Stomach (tissue), 9 donors: ENCODE results near the gene VCL. TPM values are rescaled to one million over a fixed set of nuclear protein-coding genes. Genes with fewer than 3 reads are reported as not detected.

Source experiments
- DNase-seq, 2 donors: peaks; one replicate each; pipeline versions ENCODE4 v3.0.0 to v3.0.0-alpha.2; 2013 to 2019
- H3K27ac ChIP-seq, 5 donors: fragments of 200-600 bp in 4 of 5; sonication (generic) in 4 of 5; one replicate each; pipeline ENCODE4 v1.5.1; 2013 to 2019; ENCODE audit warnings: mild to moderate bottlenecking in 1 of 5, moderate library complexity in 1 of 5
- H3K27me3 ChIP-seq, 3 donors: fragments of 200-600 bp; sonication (generic); one replicate each; pipeline ENCODE4 v1.5.1; 2017 to 2019; ENCODE audit warnings: mixed run types in 1 of 3
- H3K36me3 ChIP-seq, 4 donors: fragments of 200-600 bp; sonication (generic); 1 replicate in 3 of 4; 2 replicates in 1 of 4; pipeline ENCODE4 v1.5.1; 2016 to 2019
- H3K4me1 ChIP-seq, 4 donors: fragments of 200-600 bp; sonication (generic); one replicate each; pipeline ENCODE4 v1.5.1; 2016 to 2019
- H3K4me3 ChIP-seq, 4 donors: fragments of 200-600 bp; sonication (generic) in 3 of 4; one replicate each; pipeline ENCODE4 v1.5.1; 2016 to 2019; ENCODE audit warnings: mild to moderate bottlenecking in 1 of 4
- H3K9me3 ChIP-seq, 4 donors: fragments of 200-600 bp; sonication (generic); one replicate each; pipeline ENCODE4 v1.5.1; 2016 to 2019
- EP300 ChIP-seq: sonication (generic); formaldehyde crosslinking; IDR thresholded peaks from one replicate; pipeline ENCODE4 v1.6.1; 2017; ENCODE audit warnings: antibody characterized with exemption
- POLR2A ChIP-seq, 4 donors: fragments of 450-650 bp; IDR thresholded peaks; one replicate each; pipeline ENCODE4 v1.6.1; 2016; ENCODE audit warnings: antibody characterized with exemption in 4 of 4, control low read depth in 2 of 4, mild to moderate bottlenecking in 1 of 4, moderate library complexity in 1 of 4
- POLR2AphosphoS5 ChIP-seq, 3 donors: sonication (generic); formaldehyde crosslinking; IDR thresholded peaks; one replicate each; pipeline ENCODE4 v1.6.1; 2016; ENCODE audit warnings: antibody characterized with exemption in 3 of 3
- WGBS, 5 donors: extraction: QIAGEN DNeasy Blood & Tissue Kit in 3 of 5; methylation state at CpG; one replicate each; pipeline versions ENCODE4 v1.1.5 to v1.1.7; 2013 to 2018; 5-methylcytosine and 5-hydroxymethylcytosine counted together
- intact Hi-C: fragments of 100-400 bp; cut with DNase I; formaldehyde crosslinking; loops from one replicate; pipeline ENCODE4 v1.15.1; 2023; ENCODE audit warnings: low total_unique reads
- polyA plus RNA-seq, 3 donors: library from polyadenylated mRNA; stranded (reverse); fragments of 200-250 nt; gene quantifications; one replicate each; pipeline ENCODE4 v1.2.3, GENCODE V29; 2013
- total RNA-seq, 5 donors: library from RNA; depleted of rRNA; stranded (reverse); fragments of >200 nt; gene quantifications; one replicate each; pipeline versions ENCODE4 v1.1.0 to v1.2.3, GENCODE V29; 2014 to 2016
- TF ChIP-seq, protein P1 (sequence below), 7 experiments: fragments of 450-650 bp in 4 of 7; fragments of 200-600 bp in 3 of 7; sonication (generic) in 3 of 7; IDR thresholded peaks; one replicate each; pipeline ENCODE4 v1.5.1; 2016 to 2019; ENCODE audit warnings: antibody characterized with exemption in 7 of 7, control low read depth in 2 of 7, mild to moderate bottlenecking in 1 of 7
- donor health status: healthy with polysubstance abuse.
- donor health status: Bipolar disorder and iron deficiency.
- donor health status: healthy.

Gene VCL
- total and polyA plus RNA-seq, 8 donors: 11.2 to 211 (median 62.3) TPM

DNA sequence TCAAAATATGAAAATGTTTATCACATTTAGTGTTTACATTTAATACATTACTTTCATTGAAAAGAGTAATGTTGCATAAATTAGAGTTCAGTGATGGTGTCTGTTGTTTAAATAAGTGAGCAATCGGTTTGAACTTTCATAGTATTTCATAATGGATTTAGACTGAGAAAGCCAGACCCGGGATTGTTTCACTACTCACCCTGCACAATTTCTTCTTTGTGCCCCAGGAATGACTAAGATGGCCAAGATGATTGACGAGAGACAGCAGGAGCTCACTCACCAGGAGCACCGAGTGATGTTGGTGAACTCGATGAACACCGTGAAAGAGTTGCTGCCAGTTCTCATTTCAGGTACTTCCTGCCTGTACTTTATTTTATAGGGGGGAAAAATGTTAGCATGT, 74.6 kb downstream of the VCL start:
- WGBS, 5 donors: 81 to 92% (median 85%) methylated on average over 6 of the region's 6 CpGs
- Histone ChIP-seq H3K4me1 (peaks cover 0 to 64% (median 16%) of the 10 kb centered on the region in 4 donors), H3K36me3 (peaks cover 16 to 54% (median 44%) of the 10 kb centered on the region in 4 donors), H3K27me3 (no peaks in the 10 kb centered on the region), H3K9me3 (no peaks in the 10 kb centered on the region), H3K27ac (peak overlapping the region in 1 of 5 donors; percentile 6), H3K4me3 (no peak overlapping the region)
- DNase-seq: no peak
- TF ChIP-seq POLR2A (IDR thresholded peaks at IDR 0.05) (no peak), EP300 (no peak), POLR2AphosphoS5 (IDR thresholded peaks at IDR 0.05) (no peak)
- TF ChIP-seq, protein P1, sequence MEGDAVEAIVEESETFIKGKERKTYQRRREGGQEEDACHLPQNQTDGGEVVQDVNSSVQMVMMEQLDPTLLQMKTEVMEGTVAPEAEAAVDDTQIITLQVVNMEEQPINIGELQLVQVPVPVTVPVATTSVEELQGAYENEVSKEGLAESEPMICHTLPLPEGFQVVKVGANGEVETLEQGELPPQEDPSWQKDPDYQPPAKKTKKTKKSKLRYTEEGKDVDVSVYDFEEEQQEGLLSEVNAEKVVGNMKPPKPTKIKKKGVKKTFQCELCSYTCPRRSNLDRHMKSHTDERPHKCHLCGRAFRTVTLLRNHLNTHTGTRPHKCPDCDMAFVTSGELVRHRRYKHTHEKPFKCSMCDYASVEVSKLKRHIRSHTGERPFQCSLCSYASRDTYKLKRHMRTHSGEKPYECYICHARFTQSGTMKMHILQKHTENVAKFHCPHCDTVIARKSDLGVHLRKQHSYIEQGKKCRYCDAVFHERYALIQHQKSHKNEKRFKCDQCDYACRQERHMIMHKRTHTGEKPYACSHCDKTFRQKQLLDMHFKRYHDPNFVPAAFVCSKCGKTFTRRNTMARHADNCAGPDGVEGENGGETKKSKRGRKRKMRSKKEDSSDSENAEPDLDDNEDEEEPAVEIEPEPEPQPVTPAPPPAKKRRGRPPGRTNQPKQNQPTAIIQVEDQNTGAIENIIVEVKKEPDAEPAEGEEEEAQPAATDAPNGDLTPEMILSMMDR (IDR thresholded peaks at IDR 0.05): no peak
- intact Hi-C loops: no loop called here

DNA sequence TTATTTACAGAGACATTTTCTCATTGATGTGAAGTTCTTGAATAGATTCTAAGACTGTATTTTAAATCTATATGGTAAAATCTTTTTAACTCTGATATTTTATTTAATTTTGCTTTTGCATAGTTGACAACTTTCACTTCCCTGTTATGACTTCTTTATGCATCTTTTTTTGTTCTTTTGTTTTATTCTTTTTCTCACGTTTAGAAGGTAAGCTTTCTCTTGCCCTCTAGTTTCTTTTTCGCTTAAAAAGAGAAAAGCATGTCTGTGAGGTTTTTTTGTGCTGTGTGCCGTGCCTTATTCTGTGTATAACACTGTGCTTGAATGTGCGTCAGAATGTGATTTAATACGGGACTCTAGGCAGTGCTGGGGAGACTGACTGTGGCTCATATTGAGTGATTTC, 78.0 kb downstream of the VCL start:
- intact Hi-C loops: no loop called here
- Histone ChIP-seq H3K9me3 (no peaks in the 10 kb centered on the region), H3K27me3 (no peaks in the 10 kb centered on the region), H3K36me3 (peaks cover 16 to 48% (median 43%) of the 10 kb centered on the region in 4 donors), H3K4me1 (peaks cover 0 to 74% (median 18%) of the 10 kb centered on the region in 4 donors), H3K4me3 (no peak overlapping the region), H3K27ac (no peak overlapping the region)
- TF ChIP-seq, protein P1 (IDR thresholded peaks at IDR 0.05): no peak
- TF ChIP-seq POLR2A (IDR thresholded peaks at IDR 0.05): no peak
- no peak for TF ChIP-seq POLR2AphosphoS5 (IDR thresholded peaks at IDR 0.05)
- TF ChIP-seq EP300: no peak
- WGBS, 5 donors: 87 to 92% (median 91%) methylated on average over 5 of the region's 5 CpGs
- DNase-seq: no peak

DNA sequence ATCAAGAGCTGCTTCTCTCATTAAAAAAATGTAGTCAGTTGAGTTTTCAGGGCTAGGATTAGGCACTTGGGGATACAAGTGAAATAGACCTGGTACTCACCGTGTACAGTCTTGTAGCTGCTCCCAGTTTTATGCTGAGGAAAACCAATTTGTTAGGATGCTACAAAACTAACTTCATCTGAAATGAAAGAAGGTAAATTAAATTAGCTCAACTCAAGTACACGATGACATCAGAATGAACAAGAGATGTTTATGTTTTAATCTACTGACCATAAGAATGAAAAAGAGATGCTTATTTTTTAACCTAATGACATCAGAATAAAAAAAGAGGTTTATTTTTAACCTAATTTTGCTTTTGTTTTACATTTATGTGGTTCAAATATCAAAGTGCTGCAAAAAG, 79.0 kb downstream of the VCL start:
- no peak overlapping the region for H3K4me3 ChIP-seq
- peaks cover 0 to 74% (median 23%) of the 10 kb centered on the region in 4 donors for H3K4me1 ChIP-seq
- no peaks in the 10 kb centered on the region for H3K9me3 ChIP-seq
- peaks cover 16 to 44% (median 39%) of the 10 kb centered on the region in 4 donors for H3K36me3 ChIP-seq
- TF ChIP-seq POLR2AphosphoS5 (IDR thresholded peaks at IDR 0.05): no peak
- TF ChIP-seq EP300: no peak
- TF ChIP-seq, protein P1 (IDR thresholded peaks at IDR 0.05): no peak
- no peak for TF ChIP-seq POLR2A (IDR thresholded peaks at IDR 0.05)
- H3K27ac ChIP-seq: no peak overlapping the region
- intact Hi-C loops: no loop called here
- 81 to 92% (median 87%) methylated on average over 2 of the region's 2 CpGs for WGBS, 5 donors
- DNase-seq: no peak
- no peaks in the 10 kb centered on the region for H3K27me3 ChIP-seq

DNA sequence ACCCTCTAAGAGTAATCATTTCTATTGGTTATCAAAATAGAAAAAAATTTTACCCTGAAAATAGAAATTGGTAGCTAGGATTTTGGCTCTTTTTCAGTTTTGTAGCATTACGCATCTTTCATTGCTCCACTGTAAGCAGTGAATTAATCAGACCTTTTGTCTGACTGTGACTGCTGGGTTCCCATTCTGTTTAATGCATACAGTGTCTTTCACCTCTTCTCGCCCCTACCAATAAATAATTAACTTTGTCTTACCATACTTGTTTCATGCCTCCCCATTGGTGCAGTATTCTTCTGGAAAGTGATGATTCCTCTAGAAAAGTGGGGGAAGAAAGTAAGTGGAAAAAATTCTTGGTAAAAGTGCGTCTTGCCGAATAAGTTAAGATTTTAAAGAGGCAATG, 79.5 kb downstream of the VCL start:
- Histone ChIP-seq H3K36me3 (peaks cover 20 to 48% (median 43%) of the 10 kb centered on the region in 4 donors), H3K27me3 (no peaks in the 10 kb centered on the region), H3K4me3 (no peak overlapping the region), H3K27ac (no peak overlapping the region), H3K9me3 (no peaks in the 10 kb centered on the region), H3K4me1 (peaks cover 0 to 73% (median 25%) of the 10 kb centered on the region in 4 donors)
- intact Hi-C loops: no loop called here
- DNase-seq: no peak
- TF ChIP-seq POLR2A (IDR thresholded peaks at IDR 0.05) (no peak), EP300 (no peak), POLR2AphosphoS5 (IDR thresholded peaks at IDR 0.05) (no peak)
- TF ChIP-seq, protein P1 (IDR thresholded peaks at IDR 0.05): no peak
- WGBS, 5 donors: 84 to 88% (median 86%) methylated on average over 4 of the region's 4 CpGs
